Nephron (organoid): ENCODE results near the gene EPB41.

Source experiments
- H3K27ac Mint-ChIP-seq, 3 experiments: 2 replicates each; pipeline ENCODE4 v1.8.0; 2020; ENCODE audit warnings: mixed read lengths in 3 of 3, mild to moderate bottlenecking in 2 of 3, moderate library complexity in 1 of 3
- H3K27me3 Mint-ChIP-seq: 2 replicates; pipeline ENCODE4 v1.8.0; 2021; ENCODE audit warnings: low read depth, mild to moderate bottlenecking, moderate library complexity, mixed read lengths
- H3K36me3 Mint-ChIP-seq: 2 replicates; pipeline ENCODE4 v1.8.0; 2020; ENCODE audit warnings: low read depth, mixed read lengths
- H3K4me1 Mint-ChIP-seq: 2 replicates; pipeline ENCODE4 v1.8.0; 2020; ENCODE audit warnings: mixed read lengths
- H3K4me3 Mint-ChIP-seq, 3 experiments: 2 replicates each; pipeline ENCODE4 v1.8.0; 2020; ENCODE audit warnings: mild to moderate bottlenecking in 3 of 3, mixed read lengths in 3 of 3, moderate library complexity in 2 of 3
- H3K9me3 Mint-ChIP-seq: 2 replicates; pipeline ENCODE4 v1.8.0; 2020; ENCODE audit warnings: mixed read lengths
- CTCF ChIP-seq, 3 experiments: fragments of 200-600 bp; sonication (generic); IDR thresholded peaks; one replicate each; pipeline ENCODE4 v1.5.0; 2021; ENCODE audit warnings: antibody characterized with exemption in 3 of 3; ENCODE audit not compliant: unreplicated experiment in 3 of 3

EPB41 gene

GRCh38 chr1:28888915-28889314, 25.5 kb upstream of the EPB41 start:
- H3K4me3 Mint-ChIP-seq: peak overlapping the region; percentile 68 to 94 (median 71)
- no peaks in the 10 kb centered on the region for H3K9me3 Mint-ChIP-seq
- H3K4me1 Mint-ChIP-seq: peaks cover 21% of the 10 kb centered on the region
- peaks cover 33% of the 10 kb centered on the region for H3K27me3 Mint-ChIP-seq
- H3K36me3 Mint-ChIP-seq: no peaks in the 10 kb centered on the region
- TF ChIP-seq CTCF (IDR thresholded peaks at IDR 0.05; ENCODE audit: unreplicated experiment in 3 of 3): no peak
- no peak overlapping the region for H3K27ac Mint-ChIP-seq

GRCh38 chr1:28889357-28889756, 25.0 kb upstream of the EPB41 start:
- no peak overlapping the region for H3K27ac Mint-ChIP-seq
- H3K9me3 Mint-ChIP-seq: no peaks in the 10 kb centered on the region
- peaks cover 35% of the 10 kb centered on the region for H3K27me3 Mint-ChIP-seq
- no peak for TF ChIP-seq CTCF (IDR thresholded peaks at IDR 0.05; ENCODE audit: unreplicated experiment in 3 of 3)
- peak overlapping the region in 1 of 3 experiments; percentile 68 for H3K4me3 Mint-ChIP-seq
- peaks cover 20% of the 10 kb centered on the region for H3K4me1 Mint-ChIP-seq
- no peaks in the 10 kb centered on the region for H3K36me3 Mint-ChIP-seq

GRCh38 chr1:28890435-28890834, 23.9 kb upstream of the EPB41 start:
- Mint-ChIP-seq H3K4me1 (peaks cover 12% of the 10 kb centered on the region), H3K36me3 (no peaks in the 10 kb centered on the region), H3K4me3 (no peak overlapping the region), H3K9me3 (no peaks in the 10 kb centered on the region), H3K27ac (no peak overlapping the region), H3K27me3 (peaks cover 31% of the 10 kb centered on the region)
- no peak for TF ChIP-seq CTCF (IDR thresholded peaks at IDR 0.05; ENCODE audit: unreplicated experiment in 3 of 3)

- Mint-ChIP-seq H3K36me3 (no peaks in the 10 kb centered on the region), H3K27me3 (peaks cover 31% of the 10 kb centered on the region), H3K4me3 (no peak overlapping the region), H3K9me3 (no peaks in the 10 kb centered on the region), H3K4me1 (peaks cover 12% of the 10 kb centered on the region), H3K27ac (no peak overlapping the region)
- TF ChIP-seq CTCF (IDR thresholded peaks at IDR 0.05; ENCODE audit: unreplicated experiment in 3 of 3): no peak
Measured at GRCh38 chr1:28890836-28891235, 23.5 kb upstream of the EPB41 start.

- no peak overlapping the region for H3K27ac Mint-ChIP-seq
- H3K4me1 Mint-ChIP-seq: peaks cover 7% of the 10 kb centered on the region
- H3K9me3 Mint-ChIP-seq: no peaks in the 10 kb centered on the region
- TF ChIP-seq CTCF (IDR thresholded peaks at IDR 0.05; ENCODE audit: unreplicated experiment in 3 of 3): no peak
- no peaks in the 10 kb centered on the region for H3K36me3 Mint-ChIP-seq
- no peak overlapping the region for H3K4me3 Mint-ChIP-seq
- peaks cover 28% of the 10 kb centered on the region for H3K27me3 Mint-ChIP-seq
Measured at GRCh38 chr1:28891256-28891655, 23.1 kb upstream of the EPB41 start.

GRCh38 chr1:28893403-28894102, 20.8 kb upstream of the EPB41 start:
- Mint-ChIP-seq H3K4me1 (peaks cover under 1% of the 10 kb centered on the region), H3K36me3 (no peaks in the 10 kb centered on the region), H3K27me3 (peaks cover 18% of the 10 kb centered on the region), H3K4me3 (no peak overlapping the region), H3K9me3 (no peaks in the 10 kb centered on the region), H3K27ac (no peak overlapping the region)
- peak in 1 of 3 experiments; percentile 35 for TF ChIP-seq CTCF (IDR thresholded peaks at IDR 0.05; ENCODE audit: unreplicated experiment in 3 of 3)
